ENCODE measurements around the gene NVL. TPM values are rescaled to one million over a fixed set of nuclear protein-coding genes. Genes with fewer than 3 reads are reported as not detected.

Gene NVL
- total RNA-seq, 4 donors from 2014 or later = 15.5 to 41.1 (median 28.3) TPM

GRCh38 chr1:224333309-224333926 lies 3.4 kb upstream of the NVL start:
- Histone ChIP-seq H3K27me3 (no peaks in the 10 kb centered on the region), H3K4me1 (peaks cover 0 to 21% (median 16%) of the 10 kb centered on the region in 4 donors), H3K4me3 (no peak overlapping the region), H3K9me3 (no peaks in the 10 kb centered on the region), H3K36me3 (no peaks in the 10 kb centered on the region), H3K27ac (no peak overlapping the region)
- TF ChIP-seq CTCF (IDR thresholded peaks at IDR 0.05) = peak; percentile 41 to 69 (median 49)
- TF ChIP-seq EP300 (IDR thresholded peaks at IDR 0.05) = no peak
- no peak for DNase-seq (ENCODE audit: low spot score in 2 of 2)
- WGBS, 2 donors = 13 to 30% methylated on average over 3 of the region's 3 CpGs

DNA sequence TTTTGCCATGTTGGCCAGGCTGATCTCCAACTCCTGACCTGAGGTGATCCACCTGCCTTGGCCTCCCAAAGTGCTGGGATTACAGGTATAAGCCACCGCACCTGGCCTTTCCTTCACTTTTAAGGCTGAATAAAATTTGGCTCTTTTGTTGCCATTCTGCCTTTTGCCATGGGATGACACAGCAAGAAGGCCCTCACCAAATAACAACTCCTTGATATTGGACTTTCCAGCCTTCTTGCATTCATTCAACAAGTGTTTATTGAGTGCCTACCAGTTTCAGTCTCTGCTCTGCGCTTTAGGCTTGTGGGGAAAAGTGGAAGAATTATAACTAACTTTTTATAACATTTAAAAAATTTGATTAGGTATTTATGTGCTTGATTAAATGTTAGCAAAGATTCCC lies 1.9 kb upstream of the NVL start:
- TF ChIP-seq EP300 (IDR thresholded peaks at IDR 0.05) (no peak), POLR2A (IDR thresholded peaks at IDR 0.05) (no peak), CTCF (IDR thresholded peaks at IDR 0.05) (no peak)
- 94 to 97% methylated on average over 2 of the region's 2 CpGs for WGBS, 2 donors
- H3K4me3 ChIP-seq = no peak overlapping the region
- no peak for DNase-seq (ENCODE audit: low spot score in 2 of 2)
- no peak overlapping the region for H3K27ac ChIP-seq
- H3K36me3 ChIP-seq = no peaks in the 10 kb centered on the region
- H3K27me3 ChIP-seq = no peaks in the 10 kb centered on the region
- H3K4me1 ChIP-seq = peaks cover 0 to 37% (median 22%) of the 10 kb centered on the region in 4 donors
- H3K9me3 ChIP-seq = no peaks in the 10 kb centered on the region

- H3K36me3 ChIP-seq = no peaks in the 10 kb centered on the region
- no peak for DNase-seq (ENCODE audit: low spot score in 2 of 2)
- H3K9me3 ChIP-seq = no peaks in the 10 kb centered on the region
- peak overlapping the region in 1 of 4 donors; percentile 96 for H3K27ac ChIP-seq
- no peaks in the 10 kb centered on the region for H3K27me3 ChIP-seq
- 92 to 100% methylated on average over 2 of the region's 2 CpGs for WGBS, 2 donors
- peaks cover 0 to 42% (median 22%) of the 10 kb centered on the region in 4 donors for H3K4me1 ChIP-seq
- TF ChIP-seq EP300 (IDR thresholded peaks at IDR 0.05) (no peak), POLR2A (IDR thresholded peaks at IDR 0.05) (no peak), CTCF (IDR thresholded peaks at IDR 0.05) (no peak)
- H3K4me3 ChIP-seq = no peak overlapping the region
These were observed 1.4 kb upstream of the NVL start for GRCh38 chr1:224331326-224331725.

DNA sequence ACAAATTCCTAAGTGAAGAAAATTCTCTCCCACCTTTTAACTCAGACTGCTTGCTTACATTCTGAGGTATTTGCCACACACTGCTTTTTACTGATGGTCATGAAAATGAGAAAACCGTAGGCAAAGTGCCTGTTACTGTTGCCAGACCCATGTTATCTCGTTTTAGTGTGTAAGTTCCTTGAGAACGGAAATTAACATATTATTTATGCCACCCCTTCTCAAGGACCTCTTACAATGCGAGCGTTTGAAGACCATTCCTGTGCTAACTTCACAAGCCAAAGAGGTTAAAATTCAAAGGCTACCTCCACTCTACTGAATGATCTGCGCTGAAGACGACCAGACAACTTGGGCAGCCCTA lies 509 bp downstream of the NVL start:
- TF ChIP-seq POLR2A (IDR thresholded peaks at IDR 0.05) (no peak), CTCF (IDR thresholded peaks at IDR 0.05) (no peak), EP300 (IDR thresholded peaks at IDR 0.05) (no peak)
- Histone ChIP-seq H3K9me3 (no peaks in the 10 kb centered on the region), H3K36me3 (peaks cover 0 to 13% (median 0%) of the 10 kb centered on the region in 3 donors), H3K4me3 (peak overlapping the region; percentile 76 to 96 (median 84)), H3K27ac (peak overlapping the region; percentile 95 to 96 (median 96)), H3K27me3 (no peaks in the 10 kb centered on the region), H3K4me1 (peaks cover 0 to 43% (median 22%) of the 10 kb centered on the region in 4 donors)
- WGBS, 2 donors = 0 to 1% methylated on average over 7 of the region's 7 CpGs
- DNase-seq (ENCODE audit: low spot score in 2 of 2) = no peak

DNA sequence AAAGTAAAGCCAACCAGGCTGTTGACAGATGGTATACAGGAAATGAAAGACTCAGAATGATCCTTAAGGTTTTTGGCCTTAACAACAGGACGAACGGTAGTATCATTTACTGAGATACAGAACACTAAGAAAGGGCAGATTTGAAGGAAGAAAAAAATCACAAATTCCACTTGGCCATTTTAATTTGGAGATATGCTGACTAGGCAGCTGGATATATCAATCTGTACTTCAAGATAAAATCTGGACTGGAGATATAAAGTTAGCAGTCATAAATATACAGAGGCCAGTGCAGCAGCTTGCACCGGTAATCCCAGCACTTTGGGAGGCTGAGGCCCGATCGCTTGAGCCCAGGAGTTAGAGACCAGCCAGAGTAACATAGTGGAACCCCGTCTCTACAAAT lies 1.3 kb downstream of the NVL start:
- Histone ChIP-seq H3K4me3 (peak overlapping the region in 1 of 4 donors; percentile 96), H3K27ac (no peak overlapping the region), H3K36me3 (peaks cover 0 to 16% (median 0%) of the 10 kb centered on the region in 3 donors), H3K9me3 (no peaks in the 10 kb centered on the region), H3K4me1 (peaks cover 0 to 43% (median 22%) of the 10 kb centered on the region in 4 donors), H3K27me3 (no peaks in the 10 kb centered on the region)
- WGBS, 2 donors = 78 to 81% methylated on average over 6 of the region's 6 CpGs
- no peak for DNase-seq (ENCODE audit: low spot score in 2 of 2)
- no peak for TF ChIP-seq CTCF (IDR thresholded peaks at IDR 0.05)
- no peak for TF ChIP-seq POLR2A (IDR thresholded peaks at IDR 0.05)
- TF ChIP-seq EP300 (IDR thresholded peaks at IDR 0.05) = no peak
